IPS DF 6.9 (cell line): ENCODE results near the gene GANC.
"Not testable (repeated sequence)": the region's sequence is repeated elsewhere in the genome, so short reads cannot be mapped to it uniquely, and the experiment has no call there.

Experiments used
- DNase-seq: peaks from one replicate; pipeline ENCODE4 v3.0.0-alpha.2; 2013; ENCODE audit warnings: low read depth, low spot score
- H3K27ac ChIP-seq: one replicate; pipeline ENCODE4 v1.5.1; 2013; ENCODE audit warnings: low read length, control low read depth
- H3K27me3 ChIP-seq: 2 replicates; pipeline ENCODE4 v1.6.1; 2013; ENCODE audit warnings: mild to moderate bottlenecking, low read length; ENCODE audit not compliant: control insufficient read depth, insufficient read depth
- H3K36me3 ChIP-seq: 2 replicates; pipeline ENCODE4 v1.6.1; 2013; ENCODE audit warnings: low read length; ENCODE audit not compliant: control insufficient read depth, insufficient read depth
- H3K4me1 ChIP-seq: 2 replicates; pipeline ENCODE4 v1.6.1; 2013; ENCODE audit warnings: low read length; ENCODE audit not compliant: control insufficient read depth, insufficient read depth
- H3K4me3 ChIP-seq: 2 replicates; pipeline ENCODE4 v1.5.1; 2013; ENCODE audit warnings: mild to moderate bottlenecking, low read length
- H3K9me3 ChIP-seq: 2 replicates; pipeline ENCODE4 v1.6.1; 2013; ENCODE audit warnings: low read length, inconsistent platforms; ENCODE audit not compliant: control insufficient read depth, insufficient read depth
- WGBS: extraction: QIAGEN DNeasy Blood & Tissue Kit; methylation state at CpG from one replicate; pipeline ENCODE4 v1.1.7; 2013; ENCODE audit warnings: mixed read lengths, missing lambda C conversion rate; ENCODE audit not compliant: insufficient read length, insufficient coverage; 5-methylcytosine and 5-hydroxymethylcytosine counted together

GANC gene

GRCh38 chr15:42316282-42316805 is 43.3 kb downstream of the GANC start:
- H3K27ac ChIP-seq, DNase-seq, H3K4me3 ChIP-seq, H3K36me3 ChIP-seq, H3K27me3 ChIP-seq, H3K9me3 ChIP-seq, H3K4me1 ChIP-seq: not testable (repeated sequence)
- no CpG with 5 or more reads among the region's 11 CpGs for WGBS

GRCh38 chr15:42319206-42319605 is 46.2 kb downstream of the GANC start:
- Histone ChIP-seq H3K27ac (no peak overlapping the region), H3K36me3 (no peaks in the 10 kb centered on the region), H3K4me1 (no peaks in the 10 kb centered on the region), H3K27me3 (no peaks in the 10 kb centered on the region), H3K9me3 (no peaks in the 10 kb centered on the region; the same call in 1 of the 2 replicates), H3K4me3 (no peak overlapping the region)
- no peak for DNase-seq
- WGBS: no CpG with 5 or more reads among the region's 2 CpGs

- no peaks in the 10 kb centered on the region for H3K36me3 ChIP-seq
- no peaks in the 10 kb centered on the region for H3K4me1 ChIP-seq
- H3K27me3 ChIP-seq: no peaks in the 10 kb centered on the region
- WGBS: no CpG with 5 or more reads among the region's 4 CpGs
- DNase-seq: no peak
- H3K9me3 ChIP-seq: no peaks in the 10 kb centered on the region; the same call in 1 of the 2 replicates
- H3K27ac ChIP-seq: no peak overlapping the region
- no peak overlapping the region for H3K4me3 ChIP-seq
Measured at GRCh38 chr15:42324308-42324707, 51.3 kb downstream of the GANC start.

GRCh38 chr15:42329161-42329560 is 56.2 kb downstream of the GANC start:
- H3K4me3 ChIP-seq: no peak overlapping the region
- WGBS: no CpG with 5 or more reads among the region's 2 CpGs
- DNase-seq: no peak

DNA sequence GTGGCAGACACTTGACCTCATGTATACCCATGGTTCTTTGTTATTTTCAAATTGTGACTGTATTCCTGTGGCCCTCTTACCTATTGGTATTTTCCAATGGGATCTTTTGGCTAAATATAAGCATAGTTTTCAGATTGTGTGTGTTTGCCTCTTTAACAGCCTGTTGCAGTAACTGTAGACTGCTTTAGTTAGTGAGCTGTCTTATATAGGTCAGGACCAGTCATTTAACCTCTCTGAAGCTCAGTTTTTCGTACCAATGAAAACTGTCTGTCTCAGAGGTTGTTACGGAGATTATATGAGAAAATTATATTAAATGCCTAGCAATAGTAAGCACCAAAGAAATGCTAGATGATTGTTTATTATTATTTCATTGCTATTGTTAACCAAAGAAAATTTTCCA is 57.0 kb downstream of the GANC start:
- Histone ChIP-seq H3K36me3 (no peaks in the 10 kb centered on the region), H3K9me3 (no peaks in the 10 kb centered on the region), H3K27me3 (no peaks in the 10 kb centered on the region), H3K4me3 (no peak overlapping the region), H3K27ac (no peak overlapping the region), H3K4me1 (no peaks in the 10 kb centered on the region)
- no CpG with 5 or more reads among the region's 2 CpGs for WGBS
- no peak for DNase-seq

More at GRCh38 chr15:42329161-42329560, 56.2 kb downstream of the GANC start:
- H3K27me3 ChIP-seq: no peaks in the 10 kb centered on the region
- H3K27ac ChIP-seq: no peak overlapping the region
- no peaks in the 10 kb centered on the region for H3K36me3 ChIP-seq
- H3K9me3 ChIP-seq: no peaks in the 10 kb centered on the region
- no peaks in the 10 kb centered on the region for H3K4me1 ChIP-seq

DNA sequence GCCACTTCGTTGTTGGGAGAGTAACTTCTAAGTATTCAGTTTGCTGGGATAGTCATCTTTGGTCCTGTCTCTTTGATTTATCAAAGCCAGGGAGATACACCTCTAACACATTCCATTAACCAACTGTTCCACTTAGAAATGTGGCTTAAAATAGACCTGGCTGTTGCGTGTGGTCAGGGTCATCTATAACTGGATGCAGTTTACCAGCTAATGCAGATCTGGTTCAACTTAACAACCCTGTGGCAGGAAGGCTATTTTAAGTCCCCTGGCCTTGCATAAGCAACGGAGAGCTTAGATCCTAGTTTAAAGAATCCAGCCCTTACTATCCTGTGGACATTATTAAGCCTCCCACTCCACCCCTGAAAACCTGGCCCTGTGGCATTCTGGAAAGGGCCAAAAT is 58.2 kb downstream of the GANC start:
- Histone ChIP-seq H3K27me3 (no peaks in the 10 kb centered on the region), H3K27ac (no peak overlapping the region), H3K4me3 (no peak overlapping the region), H3K4me1 (no peaks in the 10 kb centered on the region), H3K9me3 (no peaks in the 10 kb centered on the region), H3K36me3 (no peaks in the 10 kb centered on the region)
- no CpG with 5 or more reads among the region's 3 CpGs for WGBS
- DNase-seq: no peak

- H3K9me3 ChIP-seq: no peaks in the 10 kb centered on the region
- WGBS: no CpG with 5 or more reads among the region's 4 CpGs
- H3K4me3 ChIP-seq: no peak overlapping the region
- no peaks in the 10 kb centered on the region for H3K36me3 ChIP-seq
- no peak overlapping the region for H3K27ac ChIP-seq
- DNase-seq: no peak
- H3K4me1 ChIP-seq: no peaks in the 10 kb centered on the region
- H3K27me3 ChIP-seq: no peaks in the 10 kb centered on the region
Measured at GRCh38 chr15:42332331-42332730, 59.3 kb downstream of the GANC start.

GRCh38 chr15:42335074-42335473 is 62.1 kb downstream of the GANC start:
- H3K9me3 ChIP-seq: no peaks in the 10 kb centered on the region
- no CpG with 5 or more reads among the region's 2 CpGs for WGBS
- no peaks in the 10 kb centered on the region for H3K27me3 ChIP-seq
- no peaks in the 10 kb centered on the region for H3K4me1 ChIP-seq
- no peak for DNase-seq
- H3K27ac ChIP-seq: no peak overlapping the region
- H3K36me3 ChIP-seq: no peaks in the 10 kb centered on the region
- no peak overlapping the region for H3K4me3 ChIP-seq

- not testable (repeated sequence) for H3K27me3 ChIP-seq, H3K36me3 ChIP-seq, H3K4me1 ChIP-seq, H3K27ac ChIP-seq, H3K9me3 ChIP-seq, H3K4me3 ChIP-seq, DNase-seq
- WGBS: no CpG with 5 or more reads among the region's 1 CpG
Measured at GRCh38 chr15:42336650-42337049, 63.6 kb downstream of the GANC start.

GRCh38 chr15:42337104-42337503 is 64.1 kb downstream of the GANC start:
- WGBS: no CpG with 5 or more reads among the region's 3 CpGs

DNA sequence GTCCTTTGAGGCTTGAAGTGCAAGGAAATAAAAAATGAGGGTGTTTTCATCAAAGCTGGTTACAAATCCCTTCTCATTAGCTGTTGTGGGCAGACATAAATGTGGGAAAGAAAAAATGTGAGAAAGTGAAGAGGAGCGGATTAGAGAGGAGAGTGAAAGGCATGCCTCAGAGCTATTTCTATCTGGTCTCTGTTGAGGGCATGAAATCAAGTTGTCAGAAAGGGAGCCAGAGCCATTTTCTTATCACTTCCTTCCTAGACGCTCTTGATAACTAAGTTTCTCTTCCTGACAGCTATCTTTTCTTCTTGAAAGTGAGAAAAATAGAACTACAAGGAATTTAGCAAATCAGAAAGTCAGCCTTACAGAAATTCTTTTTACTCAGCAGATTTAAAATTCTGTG is 65.5 kb downstream of the GANC start:
- H3K4me3 ChIP-seq: no peak overlapping the region
- no peaks in the 10 kb centered on the region for H3K36me3 ChIP-seq
- no peaks in the 10 kb centered on the region for H3K27me3 ChIP-seq
- no peaks in the 10 kb centered on the region for H3K4me1 ChIP-seq
- no peak overlapping the region for H3K27ac ChIP-seq
- no peaks in the 10 kb centered on the region for H3K9me3 ChIP-seq
- WGBS: no CpG with 5 or more reads among the region's 2 CpGs
- no peak for DNase-seq

More at GRCh38 chr15:42337104-42337503, 64.1 kb downstream of the GANC start:
- not testable (repeated sequence) for DNase-seq, H3K27ac ChIP-seq, H3K4me3 ChIP-seq, H3K9me3 ChIP-seq, H3K4me1 ChIP-seq, H3K36me3 ChIP-seq, H3K27me3 ChIP-seq
